HG03095 (cell line): ENCODE measurements around the gene TMEM202.
"Not testable (repeated sequence)": the region's sequence is repeated elsewhere in the genome, so short reads cannot be mapped to it uniquely, and the experiment has no call there.

Experiments
- ATAC-seq: cut with Tn5 transposase; IDR thresholded peaks from one replicate; pipeline ENCODE4 v1.9.1; 2021; ENCODE audit warnings: moderate library complexity; ENCODE audit not compliant: unreplicated experiment

Gene TMEM202, protein sequence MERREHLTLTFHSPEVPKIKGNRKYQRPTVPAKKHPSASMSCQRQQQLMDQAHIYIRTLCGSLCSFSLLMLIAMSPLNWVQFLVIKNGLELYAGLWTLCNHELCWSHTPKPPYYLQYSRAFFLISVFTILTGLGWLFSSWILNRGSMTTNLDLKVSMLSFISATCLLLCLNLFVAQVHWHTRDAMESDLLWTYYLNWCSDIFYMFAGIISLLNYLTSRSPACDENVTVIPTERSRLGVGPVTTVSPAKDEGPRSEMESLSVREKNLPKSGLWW

GRCh38 chr15:72397796-72398588 is at the start of gene TMEM202:
TSS of gene TMEM202 (plus strand) at chr15:72398305. CDS start at chr15:72398327, 22 bp downstream.
- ATAC-seq = no peak

DNA sequence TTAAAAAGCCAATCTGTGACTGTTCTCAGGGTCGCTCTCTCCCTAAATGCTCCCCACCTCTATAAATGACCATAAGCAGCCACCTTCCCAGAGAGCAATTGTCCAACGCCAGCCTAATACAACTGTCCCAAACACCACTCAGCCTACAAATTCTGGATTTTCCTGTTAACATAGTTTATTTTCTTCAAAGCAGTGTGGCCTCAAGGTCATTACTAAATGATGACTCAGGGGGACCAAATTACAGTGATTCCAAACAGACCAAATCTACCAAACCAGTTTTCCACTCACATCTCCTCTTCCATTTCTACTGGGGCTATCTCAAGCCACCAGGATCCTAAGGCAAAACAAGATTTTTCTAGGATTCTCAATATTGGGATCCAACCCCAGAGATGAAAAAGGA is 44.8 kb upstream of the TMEM202 start:
- no peak for ATAC-seq

DNA sequence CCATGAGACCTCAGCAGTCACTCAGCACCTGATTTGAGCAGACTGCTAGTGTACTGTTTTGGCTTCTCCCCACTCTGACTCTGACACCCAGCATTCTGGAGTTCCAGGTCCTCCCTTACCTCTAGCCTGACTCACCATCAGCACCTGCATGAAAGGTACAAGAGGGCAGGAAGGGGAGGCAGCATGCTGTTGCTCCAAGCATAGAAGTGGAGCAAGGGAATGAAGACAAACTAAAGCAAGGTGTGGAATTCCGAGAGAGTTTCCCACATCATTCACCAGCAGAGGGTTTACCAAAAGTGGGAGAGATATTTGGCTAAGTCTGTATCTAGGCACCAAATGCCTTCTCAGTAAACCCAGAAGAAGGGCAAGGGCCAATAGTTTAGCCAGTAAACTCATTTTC is 43.6 kb upstream of the TMEM202 start:
- ATAC-seq = no peak

DNA sequence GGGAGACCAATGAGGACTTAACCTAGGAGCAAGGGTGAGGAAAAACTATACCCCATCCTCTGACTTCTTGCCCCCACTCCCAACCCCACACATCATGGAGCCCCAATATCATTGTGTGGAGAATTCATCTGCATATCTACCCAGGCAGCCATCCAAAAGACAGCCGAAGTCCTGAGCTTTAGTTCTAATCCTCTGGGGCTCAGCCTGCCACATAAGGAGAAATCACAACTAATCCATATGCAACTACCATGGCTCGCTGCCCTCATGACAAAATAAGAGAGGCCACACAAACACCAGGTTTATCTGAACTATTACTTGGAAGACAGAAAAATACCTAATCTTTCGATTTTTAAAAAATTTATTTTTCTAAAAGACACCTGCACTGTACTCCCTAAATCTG is 40.0 kb upstream of the TMEM202 start:
- no peak for ATAC-seq

DNA sequence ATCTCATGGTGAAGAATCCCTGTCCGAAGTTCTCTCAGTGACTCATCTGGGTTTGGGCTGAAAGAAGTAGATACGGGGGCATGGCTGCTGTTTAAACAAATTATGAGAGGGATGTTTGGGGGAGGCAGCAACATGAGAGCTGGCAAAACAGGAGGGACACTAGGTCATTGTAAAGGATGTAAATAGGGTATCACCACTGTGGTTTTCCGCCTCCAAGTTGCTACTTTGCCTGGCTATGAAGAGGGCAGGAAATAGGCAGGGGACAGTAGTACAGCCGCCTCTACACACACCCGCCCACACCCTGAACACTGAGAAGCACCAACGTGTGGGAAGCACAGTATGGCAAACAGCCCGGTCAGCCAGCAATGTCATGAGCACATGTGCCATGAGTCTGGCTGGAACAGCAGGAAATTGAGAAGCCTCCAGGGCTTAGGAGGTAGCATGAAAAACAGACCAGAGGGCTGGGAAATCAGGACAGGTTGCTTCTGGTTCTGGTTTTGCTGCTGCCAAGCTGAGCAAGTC is 39.4 kb upstream of the TMEM202 start:
- no peak for ATAC-seq

- no peak for ATAC-seq
Observed at GRCh38 chr15:72361176-72361575, 36.9 kb upstream of the TMEM202 start.

GRCh38 chr15:72365844-72366243 is 32.3 kb upstream of the TMEM202 start:
- ATAC-seq = peak; percentile 83

- ATAC-seq = no peak
Observed at GRCh38 chr15:72368325-72368724, 29.8 kb upstream of the TMEM202 start.

- no peak for ATAC-seq
Observed at GRCh38 chr15:72368899-72369298, 29.2 kb upstream of the TMEM202 start.

DNA sequence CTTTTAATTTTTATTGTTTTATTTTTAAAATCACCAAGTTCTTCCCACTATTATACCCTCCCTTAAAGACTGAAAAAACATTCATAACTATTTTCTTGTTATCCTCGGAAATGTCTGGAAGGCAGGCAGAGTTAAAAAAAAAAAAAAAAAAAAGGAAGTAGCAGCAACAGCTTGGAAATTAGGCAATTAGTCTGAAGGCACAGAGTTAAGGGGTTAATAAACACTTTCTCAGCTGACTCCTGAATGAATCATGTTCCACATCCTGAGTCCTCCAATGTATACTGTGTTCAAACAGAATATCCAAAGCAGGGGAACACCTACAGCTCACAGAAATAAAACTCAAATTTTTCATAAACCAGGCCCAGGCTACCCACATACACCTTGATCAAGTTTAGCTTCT is 28.1 kb upstream of the TMEM202 start:
- no peak for ATAC-seq

GRCh38 chr15:72372361-72372760 is 25.7 kb upstream of the TMEM202 start:
- no peak for ATAC-seq

DNA sequence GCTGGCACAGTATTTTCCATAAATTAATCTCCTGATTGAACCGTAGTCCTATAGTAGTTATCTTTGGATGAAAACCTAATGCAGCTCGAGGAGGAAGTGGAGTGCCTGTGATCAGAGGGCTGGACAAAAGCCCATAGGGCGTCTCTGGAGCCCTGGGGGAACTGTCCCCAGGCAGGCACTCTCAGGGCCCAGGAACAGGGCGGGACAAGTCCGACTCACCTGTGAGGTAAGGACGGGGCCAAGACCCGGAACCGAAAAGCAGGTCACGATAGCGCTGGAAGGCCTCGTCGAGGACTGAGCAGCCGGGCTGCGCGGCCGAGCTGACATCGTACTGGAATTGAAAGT is 22.6 kb upstream of the TMEM202 start:
- peak; percentile 43 for ATAC-seq

DNA sequence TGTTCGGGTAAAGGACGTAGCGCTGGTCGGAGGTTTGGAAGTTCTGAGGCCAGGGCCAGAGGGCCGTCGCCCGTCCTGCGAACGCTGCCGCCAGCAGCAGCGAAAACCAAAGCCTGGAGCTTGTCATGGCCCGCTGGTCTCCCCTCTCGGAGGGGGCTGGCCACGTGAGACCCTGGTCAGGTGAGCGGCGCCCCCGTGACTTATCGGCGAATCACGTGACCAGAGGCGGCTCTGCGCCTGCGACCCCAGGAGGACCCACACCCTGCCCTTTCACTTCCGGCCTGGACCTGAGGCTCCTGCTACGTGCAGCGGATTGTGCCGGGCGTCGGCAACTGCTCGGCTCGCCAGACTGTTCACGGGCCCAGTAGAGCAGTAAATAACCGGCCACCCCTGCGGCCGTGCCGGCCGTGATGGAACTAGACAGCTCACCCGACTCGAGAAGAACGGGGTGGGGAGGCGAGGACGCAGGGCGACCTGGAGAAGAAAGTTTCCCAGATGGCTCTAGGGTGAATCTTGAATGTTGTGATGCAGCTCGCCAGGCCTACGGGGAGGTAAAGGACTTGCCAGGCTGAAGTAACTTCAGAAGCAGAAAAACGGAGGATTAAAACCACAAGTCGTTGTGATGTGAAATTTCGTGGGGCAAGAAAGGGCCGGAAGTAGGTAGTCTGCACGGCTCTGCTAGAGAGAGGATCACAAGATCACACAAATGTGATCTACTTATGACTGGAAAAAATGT is 22.1 kb upstream of the TMEM202 start, which contains the start of gene HEXA:
TSS of gene HEXA (minus strand) at position 169 of the 736 bp plus-strand sequence. CDS start at position 127, 42 bp downstream.
- ATAC-seq = peak; percentile 82

DNA sequence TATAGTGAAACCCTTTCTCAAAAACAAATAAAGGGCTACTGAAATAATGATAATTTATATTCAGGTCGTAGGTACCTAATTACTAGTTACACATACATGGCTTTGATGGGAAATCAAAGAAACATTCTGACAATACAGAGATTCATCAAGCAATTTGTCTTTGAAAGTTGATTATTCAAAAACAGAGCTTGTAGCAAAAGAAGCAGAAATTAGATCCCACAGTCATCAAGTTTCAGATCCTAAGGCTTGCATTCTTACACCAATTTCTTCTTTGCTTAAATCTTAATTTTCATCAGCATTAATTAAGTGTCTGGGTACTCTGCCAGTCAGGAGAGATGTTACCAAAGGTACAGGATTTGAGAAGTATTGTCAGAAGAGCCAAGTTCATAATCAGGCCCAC is 20.8 kb upstream of the TMEM202 start:
- no peak for ATAC-seq

- ATAC-seq = not testable (repeated sequence)
Observed at GRCh38 chr15:72379106-72379505, 19.0 kb upstream of the TMEM202 start.

GRCh38 chr15:72379856-72380430 is 18.2 kb upstream of the TMEM202 start:
- ATAC-seq = no peak

DNA sequence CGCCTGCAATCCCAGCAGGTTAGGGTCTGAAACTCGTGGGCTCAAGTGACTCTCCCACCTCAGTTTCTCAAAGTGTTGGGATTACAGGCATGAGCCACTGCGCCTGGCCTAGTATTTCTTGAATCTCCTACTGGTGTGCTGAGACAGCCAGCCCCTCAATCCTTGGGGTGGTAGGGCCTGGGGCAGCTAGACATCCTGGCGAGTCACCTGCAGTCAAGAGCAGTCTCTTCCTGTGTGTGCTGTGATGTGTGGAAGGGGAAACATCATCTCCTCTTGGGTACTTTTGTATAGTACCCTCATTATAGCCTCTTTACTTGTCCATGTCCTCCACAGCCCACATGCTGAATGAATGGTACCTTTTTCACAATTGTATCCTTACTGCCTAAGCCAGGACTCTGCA is 17.4 kb upstream of the TMEM202 start:
- ATAC-seq = no peak

DNA sequence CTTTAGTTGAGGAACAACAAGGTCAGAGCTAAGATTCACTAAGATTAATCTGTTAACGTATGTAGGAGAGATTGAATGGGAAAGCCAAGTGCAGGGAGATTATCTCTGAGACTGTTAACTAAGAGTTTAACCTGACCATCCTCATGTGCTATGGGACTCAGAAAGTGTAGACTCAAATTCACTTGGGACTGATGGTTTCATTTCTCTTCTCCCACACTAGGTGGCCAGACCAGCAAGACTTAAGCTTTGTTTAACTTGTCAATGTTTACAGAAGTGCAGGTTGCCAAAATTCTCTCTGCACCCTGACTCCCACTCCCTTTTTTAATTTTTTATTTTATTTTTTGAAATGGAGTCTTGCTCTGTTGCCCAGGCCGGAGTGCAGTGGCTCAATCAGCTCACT is 16.0 kb upstream of the TMEM202 start:
- ATAC-seq = no peak

DNA sequence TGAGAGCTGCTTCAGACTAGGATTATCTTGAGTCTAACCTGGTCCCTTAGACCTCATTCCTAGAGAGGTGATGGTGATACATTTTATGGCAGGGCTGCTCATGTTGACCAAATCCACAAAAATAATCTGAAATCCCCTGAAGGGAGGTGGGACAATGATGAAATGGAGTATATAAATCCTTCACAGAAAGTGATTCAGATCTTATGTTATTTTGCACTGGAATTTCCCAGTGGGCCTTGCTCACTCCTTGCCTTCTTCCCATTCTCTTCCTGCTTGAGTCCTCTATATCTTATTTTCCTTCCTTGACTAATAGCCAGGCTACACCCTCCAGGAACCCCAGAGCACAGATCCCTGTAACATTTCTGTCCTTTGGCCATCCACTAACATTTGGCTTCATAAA is 10.4 kb upstream of the TMEM202 start:
- no peak for ATAC-seq

DNA sequence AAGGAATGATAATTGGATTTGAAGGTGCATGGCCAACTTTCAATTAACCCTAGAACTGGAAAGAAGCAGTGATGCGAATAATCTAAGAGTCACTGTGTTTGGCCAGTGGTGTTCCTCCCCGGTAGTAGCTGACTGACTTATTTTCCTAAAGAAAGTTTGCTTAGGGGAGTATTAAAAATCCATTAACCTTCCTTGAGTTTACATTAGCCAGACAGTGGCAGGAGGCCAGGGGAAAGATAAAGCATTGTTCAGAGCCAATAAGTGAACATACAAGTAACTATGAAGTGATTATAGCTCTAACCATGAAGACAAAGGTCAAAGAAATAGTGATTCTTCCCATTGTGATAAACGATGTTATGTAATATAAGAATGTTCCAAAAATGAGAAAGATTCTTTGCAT is 8.9 kb upstream of the TMEM202 start:
- ATAC-seq = no peak

GRCh38 chr15:72396331-72396730 is 1.8 kb upstream of the TMEM202 start:
- not testable (repeated sequence) for ATAC-seq
